Measurements from ENCODE around the gene LDLRAD4. TPM values are rescaled to one million over a fixed set of nuclear protein-coding genes. Genes with fewer than 3 reads are reported as not detected.

The LDLRAD4 gene
- total and polyA plus RNA-seq, 11 donors = 10.4 to 44.0 (median 29.6) TPM

- H3K36me3 ChIP-seq = peaks cover 0 to 16% (median 0%) of the 10 kb centered on the region in 9 donors
- H3K27me3 ChIP-seq = no peaks in the 10 kb centered on the region
- no peak for DNase-seq
- 93 to 96% (median 95%) methylated on average over 12 to 29 of the region's 29 CpGs for WGBS, 4 donors
- H3K9me3 ChIP-seq = no peaks in the 10 kb centered on the region
- H3K4me1 ChIP-seq = peaks cover 0 to 27% (median 6%) of the 10 kb centered on the region in 12 donors
- ATAC-seq = no peak
- H3K27ac ChIP-seq = no peak overlapping the region
- intact Hi-C loops (cut with DNase I) = loop anchor here in 2 of 10 donors (10.0 kb wide), 2 partner anchors 496 to 516 kb away; no protein-coding TSS in a partner anchor
- no peak overlapping the region for H3K4me3 ChIP-seq
- TF ChIP-seq POLR2A (IDR thresholded peaks at IDR 0.05) = no peak
- TF ChIP-seq CTCF (IDR thresholded peaks at IDR 0.05) = no peak
Measured at GRCh38 chr18:13620818-13621445, 402.4 kb downstream of the LDLRAD4 start.

- Histone ChIP-seq H3K9me3 (no peaks in the 10 kb centered on the region), H3K4me1 (peaks cover 0 to 27% (median 2%) of the 10 kb centered on the region in 12 donors), H3K27ac (no peak overlapping the region), H3K27me3 (no peaks in the 10 kb centered on the region), H3K4me3 (no peak overlapping the region), H3K36me3 (peaks cover 0 to 16% (median 0%) of the 10 kb centered on the region in 9 donors)
- ATAC-seq (no peak), DNase-seq (no peak)
- intact Hi-C loops (cut with DNase I) = loop anchor here in 2 of 10 donors (10.0 kb wide), 2 partner anchors 497 to 517 kb away; no protein-coding TSS in a partner anchor
- TF ChIP-seq CTCF (IDR thresholded peaks at IDR 0.05) = no peak
- no peak for TF ChIP-seq POLR2A (IDR thresholded peaks at IDR 0.05)
- 95 to 98% (median 97%) methylated on average over 20 to 23 of the region's 23 CpGs for WGBS, 4 donors
Measured at GRCh38 chr18:13621446-13621849, 402.9 kb downstream of the LDLRAD4 start.

- Histone ChIP-seq H3K4me1 (peaks cover 0 to 26% (median 2%) of the 10 kb centered on the region in 12 donors), H3K27ac (no peak overlapping the region), H3K36me3 (peaks cover 0 to 16% (median 0%) of the 10 kb centered on the region in 9 donors), H3K4me3 (no peak overlapping the region), H3K9me3 (no peaks in the 10 kb centered on the region), H3K27me3 (no peaks in the 10 kb centered on the region)
- WGBS, 4 donors = 90 to 95% (median 94%) methylated on average over 10 to 19 of the region's 19 CpGs
- ATAC-seq = no peak
- intact Hi-C loops (cut with DNase I) = loop anchor here in 2 of 10 donors (10.0 kb wide), 2 partner anchors 497 to 517 kb away; no protein-coding TSS in a partner anchor
- TF ChIP-seq CTCF (IDR thresholded peaks at IDR 0.05) (no peak), POLR2A (IDR thresholded peaks at IDR 0.05) (no peak)
- no peak for DNase-seq
Measured at GRCh38 chr18:13621886-13622619, 403.5 kb downstream of the LDLRAD4 start.

- ATAC-seq (no peak), DNase-seq (no peak)
- no peaks in the 10 kb centered on the region for H3K9me3 ChIP-seq
- H3K4me3 ChIP-seq = no peak overlapping the region
- H3K27ac ChIP-seq = no peak overlapping the region
- H3K4me1 ChIP-seq = peaks cover 0 to 26% (median 2%) of the 10 kb centered on the region in 12 donors
- intact Hi-C loops (cut with DNase I) = loop anchor here in 2 of 10 donors (10.0 kb wide), 2 partner anchors 498 to 518 kb away; no protein-coding TSS in a partner anchor
- no peak for TF ChIP-seq CTCF (IDR thresholded peaks at IDR 0.05)
- no peak for TF ChIP-seq POLR2A (IDR thresholded peaks at IDR 0.05)
- 93 to 98% (median 96%) methylated on average over 8 of the region's 8 CpGs for WGBS, 4 donors
- H3K36me3 ChIP-seq = peaks cover 0 to 16% (median 0%) of the 10 kb centered on the region in 9 donors
- H3K27me3 ChIP-seq = no peaks in the 10 kb centered on the region
Measured at GRCh38 chr18:13622751-13623150, 404.2 kb downstream of the LDLRAD4 start.
